ENCODE results near the gene TMEM225. TPM values are rescaled to one million over a fixed set of nuclear protein-coding genes. Genes with fewer than 3 reads are reported as not detected.

TMEM225 gene
- total RNA-seq, 1 experiment from 2014 or later: not detected

Other genes with a start within 250 kb of the TMEM225 start
- gene SCN3B, start 231.0 kb downstream of the TMEM225 start, total RNA-seq (2014; rRNA removed): not detected in 2 replicates
- gene ZNF202, start 144.0 kb downstream of the TMEM225 start, total RNA-seq (2014; rRNA removed): 7.8 and 9.4 TPM in 2 replicates
- not detected in 2 replicates for gene OR6X1, start 131.2 kb downstream of the TMEM225 start, total RNA-seq (2014; rRNA removed)
- gene OR6M1, start 79.3 kb downstream of the TMEM225 start, total RNA-seq (2014; rRNA removed): not detected in 2 replicates
- gene OR8D4, start 16.5 kb upstream of the TMEM225 start, total RNA-seq (2014; rRNA removed): not detected in 2 replicates
- gene OR4D5, start 53.9 kb upstream of the TMEM225 start, total RNA-seq (2014; rRNA removed): not detected in 2 replicates
- not detected in 2 replicates for gene OR6T1, start 58.2 kb upstream of the TMEM225 start, total RNA-seq (2014; rRNA removed)
- gene OR10S1, start 92.1 kb upstream of the TMEM225 start, total RNA-seq (2014; rRNA removed): not detected in 2 replicates
- not detected in 2 replicates for gene OR10G6, start 109.5 kb upstream of the TMEM225 start, total RNA-seq (2014; rRNA removed)
- not detected in 2 replicates for gene OR10G4, start 127.3 kb upstream of the TMEM225 start, total RNA-seq (2014; rRNA removed)
- not detected in 2 replicates for gene OR10G9, start 137.3 kb upstream of the TMEM225 start, total RNA-seq (2014; rRNA removed)
- gene OR10G8, start 141.1 kb upstream of the TMEM225 start, total RNA-seq (2014; rRNA removed): not detected in 2 replicates
- not detected in 2 replicates for gene OR10G7, start 155.7 kb upstream of the TMEM225 start, total RNA-seq (2014; rRNA removed)
- gene VWA5A, start 229.8 kb upstream of the TMEM225 start, total RNA-seq (2014; rRNA removed): 6.0 and 9.7 TPM in 2 replicates

Measured in LHCN-M2 (cell line).